Measurements from ENCODE around the gene MAGOH.

The MAGOH gene

GRCh38 chr1:53277326-53277725 lies 39.0 kb upstream of the MAGOH start:
- Histone ChIP-seq H3K9me2 (ENCODE audit: low read depth, low read length) (no peaks in the 10 kb centered on the region), H3K9me3 (ENCODE audit: low read length) (no peaks in the 10 kb centered on the region), H3K9ac (ENCODE audit: low read length) (no peak overlapping the region), H3K79me2 (ENCODE audit: insufficient read depth, low read length) (no peaks in the 10 kb centered on the region), H3F3A (ENCODE audit: insufficient read depth, low read length) (no peaks in the 10 kb centered on the region), H2AFZ (ENCODE audit: low read length) (no peak overlapping the region), H4K20me1 (ENCODE audit: insufficient read depth, low read length) (no peaks in the 10 kb centered on the region), H3K36me3 (ENCODE audit: insufficient read depth, low read length) (peaks cover 83% of the 10 kb centered on the region), H3K27ac (ENCODE audit: low read depth, low read length, poor library complexity, severe bottlenecking) (no peak overlapping the region), H3K4me1 (ENCODE audit: insufficient read depth, low read length, severe bottlenecking) (no peaks in the 10 kb centered on the region), H3K27me3 (ENCODE audit: insufficient read depth, low read length) (no peaks in the 10 kb centered on the region), H3K4me2 (ENCODE audit: low read length) (no peak overlapping the region), H3K4me3 (ENCODE audit: low read depth, low read length, poor library complexity, severe bottlenecking) (no peak overlapping the region)
- no peak for TF ChIP-seq EZH2 (IDR thresholded peaks at IDR 0.05; ENCODE audit: borderline replicate concordance, low read length)
- TF ChIP-seq CTCF (IDR thresholded peaks at IDR 0.05; ENCODE audit: low read length), result no peak

GRCh38 chr1:53276902-53277281 lies 38.6 kb upstream of the MAGOH start:
- Histone ChIP-seq H4K20me1 (ENCODE audit: insufficient read depth, low read length) (no peaks in the 10 kb centered on the region), H3K4me1 (ENCODE audit: insufficient read depth, low read length, severe bottlenecking) (no peaks in the 10 kb centered on the region), H3K79me2 (ENCODE audit: insufficient read depth, low read length) (no peaks in the 10 kb centered on the region), H3K27me3 (ENCODE audit: insufficient read depth, low read length) (no peaks in the 10 kb centered on the region), H3K4me3 (ENCODE audit: low read depth, low read length, poor library complexity, severe bottlenecking) (no peak overlapping the region), H3K4me2 (ENCODE audit: low read length) (no peak overlapping the region), H3K9me3 (ENCODE audit: low read length) (no peaks in the 10 kb centered on the region), H3K27ac (ENCODE audit: low read depth, low read length, poor library complexity, severe bottlenecking) (no peak overlapping the region), H2AFZ (ENCODE audit: low read length) (no peak overlapping the region), H3K9me2 (ENCODE audit: low read depth, low read length) (no peaks in the 10 kb centered on the region), H3F3A (ENCODE audit: insufficient read depth, low read length) (no peaks in the 10 kb centered on the region), H3K9ac (ENCODE audit: low read length) (no peak overlapping the region), H3K36me3 (ENCODE audit: insufficient read depth, low read length) (peaks cover 83% of the 10 kb centered on the region)
- TF ChIP-seq CTCF (IDR thresholded peaks at IDR 0.05; ENCODE audit: low read length), result no peak
- TF ChIP-seq EZH2 (IDR thresholded peaks at IDR 0.05; ENCODE audit: borderline replicate concordance, low read length), result no peak

DNA sequence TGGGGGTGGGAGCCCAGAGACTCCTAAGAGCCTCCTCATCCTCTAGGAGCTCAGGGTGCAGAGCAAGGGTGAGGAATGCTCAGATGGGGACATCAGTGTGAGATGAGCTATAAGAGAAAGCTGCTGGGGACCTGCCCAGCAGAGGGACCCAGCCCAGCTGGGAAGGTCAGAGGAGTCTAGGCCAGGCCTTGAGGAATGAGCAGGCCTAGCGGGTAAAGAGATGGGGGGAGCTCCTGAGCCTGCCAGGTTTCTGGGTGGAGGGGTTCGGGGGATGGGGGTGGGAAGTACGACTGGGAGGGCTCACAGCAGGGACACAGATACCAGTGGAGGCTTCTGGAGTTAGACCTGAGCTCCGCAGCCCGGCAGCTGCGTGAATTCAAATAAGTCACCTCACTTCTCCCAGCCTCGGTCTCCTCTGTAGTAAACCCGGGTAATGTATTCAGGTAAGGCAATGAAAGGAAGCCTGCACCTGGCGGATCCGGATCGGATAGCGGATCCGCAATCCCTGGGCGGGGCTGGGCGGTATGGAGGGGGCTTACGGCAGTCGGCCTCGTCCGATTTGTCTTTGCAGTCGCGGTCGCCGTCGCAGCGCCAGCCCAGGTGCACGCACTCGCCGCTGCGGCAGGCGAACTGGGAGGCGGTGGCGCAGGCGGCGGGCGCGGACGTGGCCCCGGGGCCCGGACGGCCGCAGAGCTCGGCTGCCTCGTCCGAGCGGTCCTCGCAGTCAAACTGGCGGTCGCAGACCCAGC lies 38.0 kb upstream of the MAGOH start:
- TF ChIP-seq CTCF (IDR thresholded peaks at IDR 0.05; ENCODE audit: low read length) (no peak), EZH2 (IDR thresholded peaks at IDR 0.05; ENCODE audit: borderline replicate concordance, low read length) (no peak)
- Histone ChIP-seq H3K36me3 (ENCODE audit: insufficient read depth, low read length) (peaks cover 83% of the 10 kb centered on the region), H3K27me3 (ENCODE audit: insufficient read depth, low read length) (no peaks in the 10 kb centered on the region), H3K4me1 (ENCODE audit: insufficient read depth, low read length, severe bottlenecking) (no peaks in the 10 kb centered on the region), H3K27ac (ENCODE audit: low read depth, low read length, poor library complexity, severe bottlenecking) (no peak overlapping the region), H3K4me2 (ENCODE audit: low read length) (no peak overlapping the region), H4K20me1 (ENCODE audit: insufficient read depth, low read length) (no peaks in the 10 kb centered on the region), H3K9me2 (ENCODE audit: low read depth, low read length) (no peaks in the 10 kb centered on the region), H3F3A (ENCODE audit: insufficient read depth, low read length) (no peaks in the 10 kb centered on the region), H3K9ac (ENCODE audit: low read length) (no peak overlapping the region), H3K4me3 (ENCODE audit: low read depth, low read length, poor library complexity, severe bottlenecking) (no peak overlapping the region), H2AFZ (ENCODE audit: low read length) (no peak overlapping the region), H3K79me2 (ENCODE audit: insufficient read depth, low read length) (no peaks in the 10 kb centered on the region), H3K9me3 (ENCODE audit: low read length) (no peaks in the 10 kb centered on the region)
